Esophagus muscularis mucosa (tissue), 4 donors: Measurements from ENCODE around the gene EGF. TPM values are rescaled to one million over a fixed set of nuclear protein-coding genes. Genes with fewer than 3 reads are reported as not detected.
"Not testable (repeated sequence)": the region's sequence is repeated elsewhere in the genome, so short reads cannot be mapped to it uniquely, and the experiment has no call there.

Source experiments
- DNase-seq: peaks from one replicate; pipeline ENCODE4 v3.0.0-alpha.2; 2017; ENCODE audit errors: extremely low spot score
- H3K27ac ChIP-seq, 4 donors: fragments of 200-600 bp; sonication (generic); replicated peaks in 1 of 4; 1 replicate in 3 of 4; 2 replicates in 1 of 4; pipeline ENCODE4 v1.5.1; 2016 to 2019; ENCODE audit warnings: mild to moderate bottlenecking in 1 of 4
- H3K27me3 ChIP-seq, 4 donors: fragments of 200-600 bp; sonication (generic); one replicate each; pipeline versions ENCODE4 v1.5.1 to v1.6.0; 2016 to 2019
- H3K36me3 ChIP-seq, 4 donors: fragments of 200-600 bp; sonication (generic); one replicate each; pipeline ENCODE4 v1.5.1; 2016 to 2019
- H3K4me1 ChIP-seq, 4 donors: fragments of 200-600 bp; sonication (generic); one replicate each; pipeline ENCODE4 v1.5.1; 2016 to 2019
- H3K4me3 ChIP-seq, 4 donors: fragments of 200-600 bp; sonication (generic); 1 replicate in 2 of 4; 2 replicates in 2 of 4; pipeline ENCODE4 v1.5.1; 2016 to 2019; ENCODE audit warnings: mild to moderate bottlenecking in 4 of 4, moderate library complexity in 1 of 4
- H3K9me3 ChIP-seq, 4 donors: fragments of 200-600 bp; sonication (generic); 1 replicate in 3 of 4; 2 replicates in 1 of 4; pipeline ENCODE4 v1.5.1; 2016 to 2019
- EP300 ChIP-seq: sonication (generic); formaldehyde crosslinking; IDR thresholded peaks from one replicate; pipeline ENCODE4 v1.6.1; 2017; ENCODE audit warnings: antibody characterized with exemption
- POLR2A ChIP-seq: fragments of 450-650 bp; IDR thresholded peaks from one replicate; pipeline ENCODE4 v1.6.1; 2017; ENCODE audit warnings: antibody characterized with exemption, moderate library complexity, mild to moderate bottlenecking, low read depth
- POLR2AphosphoS5 ChIP-seq, 2 donors: sonication (generic); formaldehyde crosslinking; IDR thresholded peaks; one replicate each; pipeline ENCODE4 v1.6.1; 2017; ENCODE audit warnings: antibody characterized with exemption in 2 of 2
- WGBS: methylation state at CpG from one replicate; pipeline ENCODE4 v1.1.5; 2018; 5-methylcytosine and 5-hydroxymethylcytosine counted together
- intact Hi-C: fragments of 100-400 bp; cut with DNase I; formaldehyde crosslinking; loops from one replicate; pipeline ENCODE4 v1.15.1; 2023
- total RNA-seq, 4 donors: library from RNA; depleted of rRNA; stranded (reverse); fragments of >200 nt; gene quantifications; one replicate each; pipeline versions ENCODE4 v1.1.0 to v1.2.1, GENCODE V29; 2016
- TF ChIP-seq, protein P1 (sequence below), 3 experiments: fragments of 200-600 bp in 2 of 3; fragments of 450-650 bp in 1 of 3; sonication (generic) in 2 of 3; IDR thresholded peaks; one replicate each; pipeline ENCODE4 v1.5.1; 2017 to 2019; ENCODE audit warnings: antibody characterized with exemption in 3 of 3, mild to moderate bottlenecking in 2 of 3, moderate library complexity in 1 of 3

Gene EGF
- total RNA-seq, 4 donors from 2014 or later, result 0.75 to 3.6 (median 2.2) TPM

DNA sequence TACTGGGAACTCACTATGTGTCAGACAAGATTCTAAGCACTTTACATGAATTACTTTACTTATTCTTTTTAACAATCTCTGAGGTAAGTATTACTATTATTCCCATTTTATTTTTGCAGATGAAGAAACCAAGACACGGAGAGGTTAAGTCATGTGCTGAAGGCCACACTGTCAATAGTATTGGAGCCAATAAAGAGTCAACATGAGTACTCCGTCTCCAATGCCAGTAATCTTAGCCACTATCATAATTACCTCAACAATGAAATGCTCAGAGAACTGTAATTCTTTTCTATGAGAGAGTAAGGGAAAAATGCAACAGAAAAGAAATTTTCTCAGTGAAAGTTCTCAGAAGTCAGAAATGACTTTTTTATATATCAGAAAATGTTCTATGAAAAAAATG, 12.7 kb downstream of the EGF start:
- Histone ChIP-seq H3K9me3 (no peaks in the 10 kb centered on the region), H3K27me3 (no peaks in the 10 kb centered on the region), H3K27ac (no peak overlapping the region), H3K36me3 (no peaks in the 10 kb centered on the region), H3K4me1 (peaks cover 0 to 12% (median 8%) of the 10 kb centered on the region in 4 donors), H3K4me3 (no peak overlapping the region)
- intact Hi-C loops, result no loop called here
- TF ChIP-seq POLR2A (no peak), EP300 (no peak), POLR2AphosphoS5 (IDR thresholded peaks at IDR 0.05) (no peak)
- TF ChIP-seq, protein P1, sequence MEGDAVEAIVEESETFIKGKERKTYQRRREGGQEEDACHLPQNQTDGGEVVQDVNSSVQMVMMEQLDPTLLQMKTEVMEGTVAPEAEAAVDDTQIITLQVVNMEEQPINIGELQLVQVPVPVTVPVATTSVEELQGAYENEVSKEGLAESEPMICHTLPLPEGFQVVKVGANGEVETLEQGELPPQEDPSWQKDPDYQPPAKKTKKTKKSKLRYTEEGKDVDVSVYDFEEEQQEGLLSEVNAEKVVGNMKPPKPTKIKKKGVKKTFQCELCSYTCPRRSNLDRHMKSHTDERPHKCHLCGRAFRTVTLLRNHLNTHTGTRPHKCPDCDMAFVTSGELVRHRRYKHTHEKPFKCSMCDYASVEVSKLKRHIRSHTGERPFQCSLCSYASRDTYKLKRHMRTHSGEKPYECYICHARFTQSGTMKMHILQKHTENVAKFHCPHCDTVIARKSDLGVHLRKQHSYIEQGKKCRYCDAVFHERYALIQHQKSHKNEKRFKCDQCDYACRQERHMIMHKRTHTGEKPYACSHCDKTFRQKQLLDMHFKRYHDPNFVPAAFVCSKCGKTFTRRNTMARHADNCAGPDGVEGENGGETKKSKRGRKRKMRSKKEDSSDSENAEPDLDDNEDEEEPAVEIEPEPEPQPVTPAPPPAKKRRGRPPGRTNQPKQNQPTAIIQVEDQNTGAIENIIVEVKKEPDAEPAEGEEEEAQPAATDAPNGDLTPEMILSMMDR (IDR thresholded peaks at IDR 0.05), result no peak
- 86% methylated on average over 2 of the region's 2 CpGs for WGBS
- no peak for DNase-seq

DNA sequence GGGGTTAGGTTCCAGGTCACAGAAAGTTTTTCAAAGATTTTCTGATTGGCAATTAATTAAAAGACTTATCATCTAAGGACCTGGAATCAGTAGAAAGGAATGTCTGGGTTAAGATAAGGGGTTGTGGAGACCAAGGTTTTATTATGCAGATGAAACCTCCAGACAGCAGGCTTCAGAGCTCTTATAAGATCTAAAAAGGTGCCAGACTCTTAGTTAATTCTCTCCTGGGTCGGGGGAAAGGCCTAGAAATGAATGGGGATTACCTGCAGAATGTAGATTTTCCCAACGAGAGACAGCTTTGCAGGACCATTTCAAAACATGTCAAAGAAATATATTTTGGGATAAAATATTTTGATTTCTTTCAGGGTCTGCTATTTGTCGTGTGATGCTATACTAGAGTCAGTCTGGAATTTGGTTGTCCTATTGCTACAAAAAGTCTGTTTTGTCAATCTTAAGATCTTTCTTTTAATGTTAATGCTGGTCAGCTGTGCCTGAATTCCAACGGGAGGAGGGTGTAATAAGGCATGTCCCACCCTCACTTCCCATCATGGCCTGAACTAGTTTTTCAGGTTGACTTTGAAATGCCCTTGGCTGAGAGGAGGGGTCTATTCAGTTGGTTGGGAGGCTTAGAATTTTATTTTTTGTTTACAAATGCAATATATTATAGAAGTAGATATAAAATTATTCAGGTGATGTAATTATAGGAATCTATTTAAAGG, 15.8 kb downstream of the EGF start:
- TF ChIP-seq POLR2A (no peak), POLR2AphosphoS5 (IDR thresholded peaks at IDR 0.05) (no peak), EP300 (no peak)
- TF ChIP-seq, protein P1 (IDR thresholded peaks at IDR 0.05), result no peak
- no peak for DNase-seq
- Histone ChIP-seq H3K27ac (no peak overlapping the region), H3K4me1 (no peaks in the 10 kb centered on the region), H3K9me3 (no peaks in the 10 kb centered on the region), H3K4me3 (no peak overlapping the region), H3K27me3 (no peaks in the 10 kb centered on the region), H3K36me3 (no peaks in the 10 kb centered on the region)
- intact Hi-C loops, result no loop called here
- 66% methylated on average over 4 of the region's 4 CpGs for WGBS

DNA sequence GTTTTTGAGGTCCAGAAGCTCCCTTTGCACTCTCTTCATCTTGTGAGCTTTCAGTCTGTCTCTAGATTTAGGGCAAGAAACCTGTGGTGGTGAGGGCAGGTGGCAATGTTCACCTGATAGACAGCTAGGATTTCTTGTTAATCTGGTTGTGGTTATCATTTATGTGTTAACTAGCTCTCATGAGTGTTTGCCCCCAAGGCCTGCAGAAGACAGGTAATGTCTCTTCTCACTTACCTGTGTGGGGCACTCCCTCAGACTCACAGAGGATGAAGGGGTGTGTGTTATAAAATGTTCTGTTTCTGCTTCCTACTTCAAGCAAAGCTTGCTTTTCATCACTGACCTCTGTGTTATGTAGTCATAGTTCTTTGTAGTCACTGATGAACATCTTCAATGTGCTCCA, 17.8 kb downstream of the EGF start:
- no peak overlapping the region for H3K4me3 ChIP-seq
- TF ChIP-seq, protein P1 (IDR thresholded peaks at IDR 0.05), result no peak
- TF ChIP-seq EP300 (no peak), POLR2A (no peak), POLR2AphosphoS5 (IDR thresholded peaks at IDR 0.05) (no peak)
- no peaks in the 10 kb centered on the region for H3K36me3 ChIP-seq
- H3K27me3 ChIP-seq, result no peaks in the 10 kb centered on the region
- H3K4me1 ChIP-seq, result no peaks in the 10 kb centered on the region
- DNase-seq, result no peak
- H3K27ac ChIP-seq, result no peak overlapping the region
- intact Hi-C loops, result no loop called here
- no peaks in the 10 kb centered on the region for H3K9me3 ChIP-seq

DNA sequence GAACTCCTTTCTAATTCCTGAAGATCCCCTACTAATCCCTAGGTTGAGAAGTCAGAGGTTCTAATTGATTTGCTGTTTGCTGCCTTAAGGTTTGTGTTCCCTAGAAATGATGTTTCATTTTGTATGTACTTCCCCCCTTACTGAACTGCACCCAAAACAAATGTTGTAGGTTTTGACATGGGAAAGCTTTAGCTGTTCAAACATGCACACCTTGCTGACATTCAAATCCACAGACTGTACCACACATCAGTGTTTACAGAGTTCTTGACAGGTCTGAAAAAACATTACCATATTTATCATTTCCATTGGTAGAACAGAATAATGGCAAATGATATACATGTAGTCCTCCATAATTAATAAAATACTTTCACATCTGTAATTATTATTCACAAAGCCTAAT, 18.2 kb downstream of the EGF start:
- Histone ChIP-seq H3K4me1 (no peaks in the 10 kb centered on the region), H3K27ac (no peak overlapping the region), H3K9me3 (no peaks in the 10 kb centered on the region), H3K4me3 (no peak overlapping the region), H3K36me3 (no peaks in the 10 kb centered on the region), H3K27me3 (no peaks in the 10 kb centered on the region)
- TF ChIP-seq, protein P1 (IDR thresholded peaks at IDR 0.05), result no peak
- TF ChIP-seq POLR2A (no peak), POLR2AphosphoS5 (IDR thresholded peaks at IDR 0.05) (no peak), EP300 (no peak)
- intact Hi-C loops, result no loop called here
- no peak for DNase-seq

DNA sequence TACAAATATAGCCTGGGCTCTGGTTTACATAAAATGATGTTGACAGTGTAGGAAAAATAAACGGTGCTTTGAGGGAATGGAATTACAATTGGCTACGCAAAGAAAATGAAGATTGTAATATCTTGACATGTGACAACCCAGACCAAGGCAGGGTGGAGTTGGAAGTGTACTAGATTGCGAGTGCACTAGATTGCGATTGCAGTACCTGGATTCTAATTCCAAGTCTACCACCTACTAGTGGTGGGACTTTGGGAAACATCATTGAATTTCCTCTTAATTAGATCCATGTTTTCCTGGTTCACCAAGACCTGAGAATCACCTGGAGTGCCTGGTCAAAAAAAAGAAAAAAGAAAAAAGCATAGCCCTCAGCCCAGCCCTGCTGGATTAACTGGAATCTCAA, 18.6 kb downstream of the EGF start:
- TF ChIP-seq, protein P1 (IDR thresholded peaks at IDR 0.05), result no peak
- TF ChIP-seq POLR2A (no peak), EP300 (no peak), POLR2AphosphoS5 (IDR thresholded peaks at IDR 0.05) (no peak)
- Histone ChIP-seq H3K4me3 (no peak overlapping the region), H3K36me3 (no peaks in the 10 kb centered on the region), H3K9me3 (no peaks in the 10 kb centered on the region), H3K27ac (no peak overlapping the region), H3K27me3 (no peaks in the 10 kb centered on the region), H3K4me1 (no peaks in the 10 kb centered on the region)
- no peak for DNase-seq
- WGBS, result 90% methylated on average over 4 of the region's 4 CpGs
- intact Hi-C loops, result no loop called here

DNA sequence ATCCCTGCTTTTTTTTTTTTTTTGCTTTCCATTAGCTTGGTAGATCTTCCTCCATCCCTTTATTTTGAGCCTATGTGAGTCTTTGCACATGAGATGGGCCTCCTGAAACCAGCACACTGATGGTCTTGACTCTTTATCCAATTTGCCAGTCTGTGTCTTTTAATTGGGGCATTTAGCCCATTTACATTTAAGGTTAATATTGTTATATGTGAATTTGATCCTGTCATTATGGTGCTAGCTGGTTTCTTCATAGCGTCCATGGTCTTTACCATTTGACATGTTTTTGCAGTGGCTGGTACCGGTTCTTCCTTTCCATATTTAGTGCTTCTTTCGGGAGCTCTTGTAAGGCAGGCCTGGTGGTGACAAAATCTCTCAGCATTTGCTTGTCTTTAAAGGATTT, 24.7 kb downstream of the EGF start:
- intact Hi-C loops, DNase-seq, H3K9me3 ChIP-seq, H3K4me1 ChIP-seq, H3K4me3 ChIP-seq, H3K27ac ChIP-seq, H3K27me3 ChIP-seq, H3K36me3 ChIP-seq: not testable (repeated sequence)
- 91% methylated on average over 3 of the region's 3 CpGs for WGBS
